Activated naive CD4-positive, alpha-beta T cell treated with anti-CD3 and anti-CD28 coated beads, Interleukin-2, amount 50 U/mL, for 72 hours (primary cell): Measurements from ENCODE around the gene HADHA. TPM values are rescaled to one million over a fixed set of nuclear protein-coding genes. Genes with fewer than 3 reads are reported as not detected.
"Not testable (repeated sequence)": the region's sequence is repeated elsewhere in the genome, so short reads cannot be mapped to it uniquely, and the experiment has no call there.

Source experiments
- ATAC-seq, 2 donors: fragments of 150-1000 bp; cut with Tn5 transposase; 2 replicates each; pipeline ENCODE4 v1.10.0; 2021; ENCODE audit warnings: mild to moderate bottlenecking in 2 of 2, moderate library complexity in 2 of 2
- DNase-seq, 2 donors: peaks; one replicate each; pipeline ENCODE4 v3.0.0; 2021 to 2022; ENCODE audit warnings: low spot score in 2 of 2
- H3K27ac Mint-ChIP-seq, 2 donors: one replicate each; pipeline ENCODE4 v1.8.0; 2022; ENCODE audit warnings: mild to moderate bottlenecking in 2 of 2, mixed read lengths in 2 of 2
- H3K36me3 Mint-ChIP-seq, 2 donors: one replicate each; pipeline ENCODE4 v1.8.0; 2022; ENCODE audit warnings: mixed read lengths in 2 of 2
- H3K9me3 Mint-ChIP-seq, 2 donors: one replicate each; pipeline ENCODE4 v1.8.0; 2022; ENCODE audit warnings: mixed read lengths in 2 of 2
- total RNA-seq, 2 donors: library from RNA; stranded (reverse); gene quantifications; one replicate each; pipeline ENCODE4 v1.2.3, GENCODE V29; 2022

Gene HADHA
- total RNA-seq: 100 to 1,000 TPM in 1 of 2 donors, 10 to 100 TPM in 1; 85.0 to 140 TPM

GRCh38 chr2:26244309-26245230, at the start of gene HADHA, which contains the start of gene HADHB:
Gene HADHA, minus strand, starts transcription at chr2:26244632. Its CDS starts 36 bp downstream, at chr2:26244596.
Gene HADHB, plus strand, starts transcription at chr2:26244939. Its CDS starts 9,316 bp downstream, at chr2:26254255.
- H3K27ac Mint-ChIP-seq: peak within 1 kb of the TSS; percentile 97 to 100
- H3K36me3 Mint-ChIP-seq: peaks cover 22 to 29% of the 10 kb centered on the region in 2 donors
- peak; percentile 86 to 87 for DNase-seq
- H3K9me3 Mint-ChIP-seq: no peaks in the 10 kb centered on the region
- peak; percentile 71 to 85 for ATAC-seq

- DNase-seq: no peak
- H3K9me3 Mint-ChIP-seq: no peaks in the 10 kb centered on the region
- H3K27ac Mint-ChIP-seq: no peak overlapping the region
- no peak for ATAC-seq
- no peaks in the 10 kb centered on the region for H3K36me3 Mint-ChIP-seq
Observed at GRCh38 chr2:26292646-26293045, 48.2 kb upstream of the HADHA start.

- H3K36me3 Mint-ChIP-seq: peaks cover 0 to 5% of the 10 kb centered on the region in 2 donors
- no peaks in the 10 kb centered on the region for H3K9me3 Mint-ChIP-seq
- no peak overlapping the region for H3K27ac Mint-ChIP-seq
- no peak for ATAC-seq
- DNase-seq: no peak
Observed at GRCh38 chr2:26290001-26290400, 45.6 kb upstream of the HADHA start.

GRCh38 chr2:26285931-26286330, 41.5 kb upstream of the HADHA start:
- no peak overlapping the region for H3K27ac Mint-ChIP-seq
- no peak for ATAC-seq
- no peaks in the 10 kb centered on the region for H3K9me3 Mint-ChIP-seq
- DNase-seq: no peak
- H3K36me3 Mint-ChIP-seq: peaks cover 4 to 19% of the 10 kb centered on the region in 2 donors

- Mint-ChIP-seq H3K27ac (no peak overlapping the region), H3K36me3 (peaks cover 4 to 19% of the 10 kb centered on the region in 2 donors), H3K9me3 (no peaks in the 10 kb centered on the region)
- no peak for ATAC-seq
- no peak for DNase-seq
Observed at GRCh38 chr2:26284132-26284531, 39.7 kb upstream of the HADHA start.

- no peaks in the 10 kb centered on the region for H3K9me3 Mint-ChIP-seq
- no peak overlapping the region for H3K27ac Mint-ChIP-seq
- ATAC-seq (no peak), DNase-seq (no peak)
- H3K36me3 Mint-ChIP-seq: peaks cover 4 to 19% of the 10 kb centered on the region in 2 donors
Observed at GRCh38 chr2:26283606-26284005, 39.2 kb upstream of the HADHA start.

- DNase-seq (no peak), ATAC-seq (no peak)
- no peak overlapping the region for H3K27ac Mint-ChIP-seq
- H3K36me3 Mint-ChIP-seq: peaks cover 4 to 19% of the 10 kb centered on the region in 2 donors
- H3K9me3 Mint-ChIP-seq: no peaks in the 10 kb centered on the region
Observed at GRCh38 chr2:26281226-26281625, 36.8 kb upstream of the HADHA start.

- ATAC-seq: no peak
- no peak overlapping the region for H3K27ac Mint-ChIP-seq
- no peaks in the 10 kb centered on the region for H3K9me3 Mint-ChIP-seq
- no peak for DNase-seq
- peaks cover 4 to 13% of the 10 kb centered on the region in 2 donors for H3K36me3 Mint-ChIP-seq
Observed at GRCh38 chr2:26279886-26280285, 35.5 kb upstream of the HADHA start.

GRCh38 chr2:26276484-26277227, 32.2 kb upstream of the HADHA start:
- no peak for DNase-seq
- ATAC-seq: no peak
- H3K27ac Mint-ChIP-seq: no peak overlapping the region
- no peaks in the 10 kb centered on the region for H3K9me3 Mint-ChIP-seq
- peaks cover 4 to 5% of the 10 kb centered on the region in 2 donors for H3K36me3 Mint-ChIP-seq

GRCh38 chr2:26274058-26274613, 29.7 kb upstream of the HADHA start:
- H3K36me3 Mint-ChIP-seq: no peaks in the 10 kb centered on the region
- H3K27ac Mint-ChIP-seq: no peak overlapping the region
- DNase-seq (no peak), ATAC-seq (no peak)
- no peaks in the 10 kb centered on the region for H3K9me3 Mint-ChIP-seq

GRCh38 chr2:26273501-26273900, 29.1 kb upstream of the HADHA start:
- ATAC-seq (no peak), DNase-seq (no peak)
- no peak overlapping the region for H3K27ac Mint-ChIP-seq
- H3K36me3 Mint-ChIP-seq: no peaks in the 10 kb centered on the region
- H3K9me3 Mint-ChIP-seq: no peaks in the 10 kb centered on the region

- DNase-seq (no peak), ATAC-seq (peak in 1 of 2 donors; percentile 68)
- H3K36me3 Mint-ChIP-seq: no peaks in the 10 kb centered on the region
- no peaks in the 10 kb centered on the region for H3K9me3 Mint-ChIP-seq
- H3K27ac Mint-ChIP-seq: peak overlapping the region in 1 of 2 donors; percentile 9
Observed at GRCh38 chr2:26270373-26270772, 25.9 kb upstream of the HADHA start.

- no peak overlapping the region for H3K27ac Mint-ChIP-seq
- DNase-seq (no peak), ATAC-seq (no peak)
- no peaks in the 10 kb centered on the region for H3K36me3 Mint-ChIP-seq
- H3K9me3 Mint-ChIP-seq: no peaks in the 10 kb centered on the region
Observed at GRCh38 chr2:26269571-26270158, 25.2 kb upstream of the HADHA start.

GRCh38 chr2:26268670-26269385, 24.4 kb upstream of the HADHA start:
- H3K27ac Mint-ChIP-seq, DNase-seq, H3K36me3 Mint-ChIP-seq, ATAC-seq, H3K9me3 Mint-ChIP-seq: not testable (repeated sequence)

- H3K9me3 Mint-ChIP-seq: no peaks in the 10 kb centered on the region
- no peak for DNase-seq
- H3K27ac Mint-ChIP-seq: no peak overlapping the region
- H3K36me3 Mint-ChIP-seq: no peaks in the 10 kb centered on the region
- ATAC-seq: no peak
Observed at GRCh38 chr2:26268213-26268612, 23.8 kb upstream of the HADHA start.

GRCh38 chr2:26258836-26259235, 14.4 kb upstream of the HADHA start:
- not testable (repeated sequence) for H3K9me3 Mint-ChIP-seq, H3K27ac Mint-ChIP-seq, ATAC-seq, DNase-seq
- H3K36me3 Mint-ChIP-seq: peaks cover 0 to 10% of the 10 kb centered on the region in 2 donors
